ENCODE measurements around the gene ADSL.

Gene ADSL

DNA sequence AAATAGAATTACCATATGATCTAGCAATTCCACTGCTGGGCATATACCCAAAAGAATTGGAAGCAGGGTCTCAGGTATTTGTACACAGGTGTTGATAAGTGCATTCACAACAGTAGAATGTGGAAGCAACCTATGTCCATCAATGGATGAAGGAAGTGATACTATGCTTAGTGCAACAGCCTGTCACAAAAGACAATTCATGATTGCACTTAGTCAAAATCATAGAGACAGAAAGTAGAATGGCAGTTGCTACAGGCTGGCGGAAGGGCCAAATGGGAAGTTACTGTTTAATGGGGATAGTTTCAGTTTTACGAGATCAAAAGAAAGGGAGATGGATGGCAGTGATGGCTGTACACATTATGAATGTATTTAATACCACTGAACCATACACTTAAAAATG lies 66.1 kb downstream of the ADSL start:
- TF ChIP-seq, protein P1, sequence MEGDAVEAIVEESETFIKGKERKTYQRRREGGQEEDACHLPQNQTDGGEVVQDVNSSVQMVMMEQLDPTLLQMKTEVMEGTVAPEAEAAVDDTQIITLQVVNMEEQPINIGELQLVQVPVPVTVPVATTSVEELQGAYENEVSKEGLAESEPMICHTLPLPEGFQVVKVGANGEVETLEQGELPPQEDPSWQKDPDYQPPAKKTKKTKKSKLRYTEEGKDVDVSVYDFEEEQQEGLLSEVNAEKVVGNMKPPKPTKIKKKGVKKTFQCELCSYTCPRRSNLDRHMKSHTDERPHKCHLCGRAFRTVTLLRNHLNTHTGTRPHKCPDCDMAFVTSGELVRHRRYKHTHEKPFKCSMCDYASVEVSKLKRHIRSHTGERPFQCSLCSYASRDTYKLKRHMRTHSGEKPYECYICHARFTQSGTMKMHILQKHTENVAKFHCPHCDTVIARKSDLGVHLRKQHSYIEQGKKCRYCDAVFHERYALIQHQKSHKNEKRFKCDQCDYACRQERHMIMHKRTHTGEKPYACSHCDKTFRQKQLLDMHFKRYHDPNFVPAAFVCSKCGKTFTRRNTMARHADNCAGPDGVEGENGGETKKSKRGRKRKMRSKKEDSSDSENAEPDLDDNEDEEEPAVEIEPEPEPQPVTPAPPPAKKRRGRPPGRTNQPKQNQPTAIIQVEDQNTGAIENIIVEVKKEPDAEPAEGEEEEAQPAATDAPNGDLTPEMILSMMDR (IDR thresholded peaks at IDR 0.05; ENCODE audit: borderline replicate concordance, insufficient read depth, low read depth, low read length): no peak
- H3K4me3 ChIP-seq (ENCODE audit: low read depth, low read length): no peak overlapping the region

DNA sequence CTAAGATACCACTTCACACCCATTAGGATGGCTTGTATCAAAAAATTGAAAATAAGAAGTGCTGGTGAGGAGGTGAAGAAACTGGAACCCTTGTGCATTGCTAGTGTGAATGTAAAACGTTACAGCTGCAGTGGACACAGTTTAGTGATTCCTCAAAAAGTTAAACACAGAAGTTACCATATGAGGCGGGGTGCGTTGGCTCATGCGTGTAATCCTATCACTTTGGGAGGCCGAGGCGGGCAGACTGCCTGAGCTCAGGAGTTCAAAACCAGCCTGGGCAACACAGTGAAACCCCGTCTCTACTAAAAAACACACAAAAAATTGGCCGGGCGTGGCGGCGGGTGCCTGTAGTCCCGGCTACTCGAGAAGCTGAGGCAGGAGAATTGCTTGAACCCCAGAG lies 67.6 kb downstream of the ADSL start:
- H3K4me3 ChIP-seq (ENCODE audit: low read depth, low read length): no peak overlapping the region
- TF ChIP-seq, protein P1 (IDR thresholded peaks at IDR 0.05; ENCODE audit: borderline replicate concordance, insufficient read depth, low read depth, low read length): no peak

DNA sequence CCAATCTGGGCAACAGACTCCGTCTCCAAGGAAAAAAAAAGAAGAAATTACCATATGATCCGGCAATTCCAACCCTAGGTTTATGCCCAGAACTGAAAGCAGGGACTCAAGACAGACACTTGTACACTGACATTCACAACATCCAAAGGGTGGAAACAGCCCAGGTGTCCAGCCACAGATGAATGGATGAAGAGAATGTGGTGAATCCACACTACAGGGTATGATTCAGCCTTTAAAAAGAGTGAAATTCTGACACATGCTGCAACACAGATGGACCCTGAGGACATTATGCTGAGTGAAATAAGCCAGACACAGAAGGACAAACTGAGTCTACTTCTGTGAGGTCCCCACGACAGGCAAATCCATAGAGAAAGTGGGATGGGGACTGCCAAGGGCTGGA lies 68.0 kb downstream of the ADSL start:
- no peak overlapping the region for H3K4me3 ChIP-seq (ENCODE audit: low read depth, low read length)
- TF ChIP-seq, protein P1 (IDR thresholded peaks at IDR 0.05; ENCODE audit: borderline replicate concordance, insufficient read depth, low read depth, low read length): no peak

DNA sequence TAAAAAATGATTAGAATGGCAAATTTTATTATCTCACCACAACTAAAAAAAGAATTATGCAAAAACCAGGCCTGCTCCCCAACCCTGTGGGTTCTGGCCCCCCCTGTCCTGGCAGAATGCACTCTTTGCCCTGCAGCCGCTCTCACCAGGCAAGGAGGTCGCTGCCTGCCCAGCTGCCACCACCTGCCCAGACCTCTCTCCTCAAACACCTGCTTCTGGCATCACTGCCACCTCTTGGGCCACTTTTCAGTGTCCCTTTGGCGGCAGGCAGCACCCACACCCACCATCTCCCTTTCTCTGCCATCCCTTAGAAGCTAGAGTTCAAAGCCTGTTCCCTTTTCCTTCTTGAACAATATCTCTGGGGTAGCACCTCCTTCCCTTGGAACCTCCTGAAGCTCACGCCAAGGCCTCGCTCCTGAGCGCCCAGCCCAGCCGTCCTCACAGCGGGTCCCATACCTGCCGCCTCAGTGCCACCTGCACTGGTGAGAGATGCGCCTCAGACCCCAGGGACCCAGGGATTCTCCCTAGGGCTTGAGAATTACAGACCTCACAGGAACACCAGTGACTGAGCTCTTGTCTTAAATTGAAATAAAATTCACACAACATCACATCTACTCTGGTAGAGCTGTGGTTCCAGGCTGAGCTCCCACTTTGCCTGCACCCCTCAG lies 68.7 kb downstream of the ADSL start:
- peak overlapping the region; percentile 16 for H3K4me3 ChIP-seq (ENCODE audit: low read depth, low read length)
- TF ChIP-seq, protein P1 (IDR thresholded peaks at IDR 0.05; ENCODE audit: borderline replicate concordance, insufficient read depth, low read depth, low read length): no peak

DNA sequence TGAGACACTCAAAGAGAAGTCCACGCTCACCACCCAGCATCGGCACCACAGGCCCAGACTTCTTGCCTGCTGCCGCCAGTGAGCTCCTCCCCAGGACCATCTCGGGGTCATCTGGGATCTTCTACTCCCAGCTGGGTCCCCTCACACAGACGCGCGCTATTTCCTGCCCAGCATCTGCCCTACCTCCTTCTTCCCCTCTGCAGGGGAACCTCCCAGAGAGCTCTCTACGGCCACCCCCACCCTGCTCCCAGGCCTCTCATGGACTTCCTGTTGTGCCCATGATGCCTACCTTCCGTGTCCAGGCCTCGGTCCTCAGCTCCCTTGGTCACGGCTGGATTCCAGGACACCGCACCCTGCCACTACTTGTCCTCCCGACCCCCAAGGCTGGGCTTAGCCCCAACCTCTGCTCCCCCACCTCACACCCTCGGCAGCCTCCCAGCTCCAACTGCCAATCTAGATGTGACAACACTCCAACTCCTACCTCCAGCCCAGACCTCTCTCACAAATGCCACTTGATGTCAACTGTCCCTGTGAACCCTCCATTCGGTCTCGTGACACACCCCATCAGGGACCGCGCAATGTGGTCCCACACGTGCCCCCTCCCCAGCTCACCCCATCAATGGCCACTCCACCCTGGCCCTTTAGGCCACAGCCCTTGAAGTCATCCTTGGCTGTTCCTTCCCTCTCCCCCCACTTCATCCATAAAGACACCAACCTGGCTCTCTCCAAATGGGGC lies 69.4 kb downstream of the ADSL start:
- TF ChIP-seq, protein P1 (IDR thresholded peaks at IDR 0.05; ENCODE audit: borderline replicate concordance, insufficient read depth, low read depth, low read length): no peak
- H3K4me3 ChIP-seq (ENCODE audit: low read depth, low read length): peak overlapping the region; percentile 16

DNA sequence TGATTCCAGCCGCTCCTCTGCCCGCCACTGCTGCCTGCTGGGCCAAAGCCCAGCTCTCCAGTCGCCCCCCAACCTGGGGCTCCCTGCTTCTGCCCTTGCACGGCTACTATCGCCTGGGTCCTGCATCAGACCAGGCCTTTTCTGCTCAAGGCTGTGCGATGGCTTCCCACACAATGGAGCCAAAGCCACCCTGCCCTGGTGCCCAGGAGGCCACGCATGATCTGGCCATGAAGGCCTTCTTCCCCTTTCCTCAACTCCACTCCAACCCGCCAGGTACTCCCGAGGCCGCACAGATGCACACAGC lies 69.9 kb downstream of the ADSL start:
- H3K4me3 ChIP-seq (ENCODE audit: low read depth, low read length): no peak overlapping the region

More for the DNA sequence above, 69.9 kb downstream of the ADSL start:
- TF ChIP-seq, protein P1 (IDR thresholded peaks at IDR 0.05; ENCODE audit: borderline replicate concordance, insufficient read depth, low read depth, low read length): no peak

All from GM12875 (cell line).